Coronary artery (tissue), 2 donors: ENCODE results near the gene TRAPPC5.
A peak's percentile ranks its signal among the peaks of the same experiment; 100 is the strongest.

Experiments used
- DNase-seq: peaks from one replicate; pipeline ENCODE4 v3.0.0-alpha.2; 2017; ENCODE audit warnings: low spot score
- H3K27ac ChIP-seq, 2 donors: fragments of 200-600 bp; sonication (generic); one replicate each; pipeline ENCODE4 v1.5.1; 2016 to 2019
- H3K4me3 ChIP-seq: fragments of 200-600 bp; sonication (generic); 2 replicates; pipeline ENCODE4 v1.5.1; 2016; ENCODE audit warnings: mild to moderate bottlenecking, moderate library complexity
- TF ChIP-seq, protein P1 (sequence below): fragments of 200-600 bp; sonication (generic); IDR thresholded peaks from one replicate; pipeline ENCODE4 v1.5.1; 2019; ENCODE audit warnings: antibody characterized with exemption

TRAPPC5 gene

DNA sequence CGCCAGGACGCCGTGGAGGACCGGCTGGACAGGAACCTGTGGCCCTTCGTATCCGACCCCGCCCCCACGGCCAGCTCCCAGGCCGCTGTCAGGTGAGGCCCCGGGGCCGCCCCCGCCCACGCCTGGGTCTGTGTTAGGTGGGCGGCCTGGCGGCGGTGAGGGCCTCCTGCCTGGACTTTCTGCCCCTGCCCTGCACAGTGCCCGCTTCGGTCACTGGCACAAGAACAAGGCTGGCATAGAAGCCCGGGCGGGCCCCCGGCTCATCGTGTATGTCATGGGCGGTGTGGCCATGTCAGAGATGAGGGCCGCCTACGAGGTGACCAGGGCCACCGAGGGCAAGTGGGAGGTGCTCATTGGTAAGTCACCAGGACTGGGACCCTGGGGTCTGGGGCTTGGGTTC is 33.5 kb upstream of the TRAPPC5 start:
- TF ChIP-seq, protein P1, sequence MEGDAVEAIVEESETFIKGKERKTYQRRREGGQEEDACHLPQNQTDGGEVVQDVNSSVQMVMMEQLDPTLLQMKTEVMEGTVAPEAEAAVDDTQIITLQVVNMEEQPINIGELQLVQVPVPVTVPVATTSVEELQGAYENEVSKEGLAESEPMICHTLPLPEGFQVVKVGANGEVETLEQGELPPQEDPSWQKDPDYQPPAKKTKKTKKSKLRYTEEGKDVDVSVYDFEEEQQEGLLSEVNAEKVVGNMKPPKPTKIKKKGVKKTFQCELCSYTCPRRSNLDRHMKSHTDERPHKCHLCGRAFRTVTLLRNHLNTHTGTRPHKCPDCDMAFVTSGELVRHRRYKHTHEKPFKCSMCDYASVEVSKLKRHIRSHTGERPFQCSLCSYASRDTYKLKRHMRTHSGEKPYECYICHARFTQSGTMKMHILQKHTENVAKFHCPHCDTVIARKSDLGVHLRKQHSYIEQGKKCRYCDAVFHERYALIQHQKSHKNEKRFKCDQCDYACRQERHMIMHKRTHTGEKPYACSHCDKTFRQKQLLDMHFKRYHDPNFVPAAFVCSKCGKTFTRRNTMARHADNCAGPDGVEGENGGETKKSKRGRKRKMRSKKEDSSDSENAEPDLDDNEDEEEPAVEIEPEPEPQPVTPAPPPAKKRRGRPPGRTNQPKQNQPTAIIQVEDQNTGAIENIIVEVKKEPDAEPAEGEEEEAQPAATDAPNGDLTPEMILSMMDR: no peak
- no peak for DNase-seq
- Histone ChIP-seq H3K4me3 (no peak overlapping the region), H3K27ac (no peak overlapping the region)

DNA sequence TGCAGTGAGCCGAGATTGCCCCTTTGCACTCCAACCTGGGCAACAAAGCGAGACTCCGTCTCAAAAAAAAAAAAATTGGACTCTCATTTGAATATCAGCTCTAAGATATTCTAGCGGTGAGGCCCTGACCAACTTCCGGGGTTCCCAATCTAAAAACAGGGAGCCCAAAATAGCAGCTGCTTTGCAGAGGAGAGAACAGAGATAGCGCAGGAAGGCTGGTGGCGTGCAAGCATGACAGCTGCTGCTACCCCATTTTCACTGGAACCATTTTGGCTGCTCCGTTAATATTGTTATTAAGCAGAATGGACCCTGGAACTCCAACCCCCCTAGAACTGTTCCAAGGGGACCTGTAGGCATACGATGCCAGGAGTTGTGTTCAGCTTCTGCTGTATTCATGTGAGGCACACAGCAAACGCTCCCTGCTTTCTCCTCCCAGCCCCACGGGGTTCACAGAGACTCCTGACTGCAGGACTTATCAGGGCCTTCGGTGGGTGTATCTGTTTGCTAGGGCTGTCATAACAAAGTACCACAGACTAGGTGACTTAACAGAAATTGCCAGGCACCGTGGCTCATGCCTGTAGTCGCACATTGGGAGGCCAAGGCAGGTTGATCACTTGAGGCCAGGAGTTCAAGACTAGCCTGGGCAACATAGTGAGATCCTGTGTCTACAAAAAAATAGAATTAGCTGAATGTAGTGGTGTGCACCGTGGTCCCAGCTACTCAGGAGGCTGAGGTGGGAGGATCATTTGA is 32.2 kb upstream of the TRAPPC5 start:
- TF ChIP-seq, protein P1: no peak
- Histone ChIP-seq H3K27ac (no peak overlapping the region), H3K4me3 (no peak overlapping the region)
- no peak for DNase-seq

DNA sequence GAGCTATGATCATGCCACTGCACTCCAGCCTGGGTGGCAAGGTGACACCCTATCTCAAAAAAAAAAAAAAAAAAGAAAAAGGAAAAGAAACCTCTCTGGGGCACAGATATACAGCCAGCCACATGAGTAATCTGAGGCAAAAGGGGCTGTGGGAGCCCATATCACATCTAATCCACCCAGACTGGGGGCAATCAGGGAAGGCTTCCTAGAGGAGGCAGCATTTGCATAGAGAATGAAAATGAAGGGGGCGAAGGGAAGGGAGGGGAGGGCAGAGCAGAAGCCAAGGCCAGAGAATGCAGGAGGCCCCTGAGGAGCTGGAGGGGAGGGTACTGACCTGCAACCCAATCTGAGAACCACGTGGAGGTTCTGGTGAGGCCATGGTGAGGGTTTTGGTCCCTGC is 30.5 kb upstream of the TRAPPC5 start:
- TF ChIP-seq, protein P1: no peak
- no peak overlapping the region for H3K4me3 ChIP-seq
- DNase-seq: no peak
- H3K27ac ChIP-seq: no peak overlapping the region

DNA sequence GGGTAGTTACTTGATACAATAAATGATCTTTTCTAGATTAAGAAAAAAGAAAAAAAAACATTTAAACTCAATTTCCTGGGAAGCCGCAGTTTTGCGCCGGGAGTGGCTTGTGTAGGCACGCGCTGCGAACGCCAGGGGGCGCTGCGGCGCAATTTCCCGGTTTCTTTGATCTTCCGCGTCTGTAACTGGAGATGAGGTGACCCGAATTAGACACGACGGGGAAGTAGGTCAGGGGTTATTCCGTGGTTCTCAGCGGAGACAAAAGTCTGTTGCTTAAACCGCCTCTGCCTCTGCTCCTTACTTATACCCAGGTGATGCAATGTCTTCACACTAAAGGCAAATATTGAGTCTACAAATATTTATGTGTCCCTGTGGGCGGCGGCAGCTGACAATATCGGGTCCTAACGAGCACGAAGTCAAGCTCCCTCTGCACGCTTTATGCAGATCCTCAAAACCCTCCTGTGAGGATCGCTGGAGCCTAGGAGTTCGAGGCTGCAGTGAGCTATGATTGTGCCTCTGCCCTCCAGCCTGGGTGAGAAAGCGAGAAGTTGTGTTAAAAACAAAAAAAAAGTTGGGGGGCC is 28.5 kb upstream of the TRAPPC5 start:
- TF ChIP-seq, protein P1: peak; percentile 95
- DNase-seq: peak; percentile 83
- peak overlapping the region; percentile 57 for H3K4me3 ChIP-seq
- H3K27ac ChIP-seq: no peak overlapping the region

DNA sequence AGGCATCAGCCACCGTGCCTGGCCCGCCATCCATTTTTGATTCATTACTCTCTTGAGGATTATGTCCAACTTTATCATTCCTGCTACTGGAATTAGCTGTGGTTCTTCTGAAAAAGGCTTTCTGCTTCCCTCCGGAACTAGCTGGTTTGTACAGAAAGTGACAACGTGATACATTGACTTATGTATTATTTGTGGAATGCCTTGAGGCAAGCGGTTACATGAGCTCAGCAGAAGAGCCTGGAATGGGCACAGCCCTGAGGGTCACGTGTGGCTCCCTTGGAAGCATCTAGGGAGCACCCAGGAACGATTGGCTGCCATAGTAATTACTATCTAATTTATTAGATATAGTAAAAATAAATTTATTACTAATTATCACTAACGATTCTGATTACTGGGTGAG is 26.2 kb upstream of the TRAPPC5 start:
- TF ChIP-seq, protein P1: no peak
- DNase-seq: no peak
- H3K4me3 ChIP-seq: no peak overlapping the region
- no peak overlapping the region for H3K27ac ChIP-seq

DNA sequence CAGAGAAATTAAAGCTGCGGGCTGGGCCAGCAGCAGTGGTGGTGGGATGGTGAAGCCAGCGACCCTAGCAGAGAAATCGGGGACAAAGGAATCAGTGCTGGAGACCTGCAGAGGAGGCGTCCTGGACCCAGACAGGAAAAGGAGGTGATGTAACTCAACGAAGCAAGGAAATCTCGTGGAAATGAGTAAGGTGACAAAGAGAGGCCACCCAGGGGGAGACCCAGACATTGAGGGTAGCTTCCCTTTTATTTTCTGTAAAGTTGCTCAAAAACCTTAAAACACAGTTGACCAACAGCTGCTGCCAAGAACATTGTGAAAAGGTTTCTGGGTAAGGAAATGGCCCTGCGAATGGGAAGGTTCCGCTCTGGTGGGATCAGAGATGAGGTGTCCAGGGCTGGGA is 25.1 kb upstream of the TRAPPC5 start:
- TF ChIP-seq, protein P1: no peak
- DNase-seq: no peak
- H3K4me3 ChIP-seq: no peak overlapping the region
- H3K27ac ChIP-seq: no peak overlapping the region

DNA sequence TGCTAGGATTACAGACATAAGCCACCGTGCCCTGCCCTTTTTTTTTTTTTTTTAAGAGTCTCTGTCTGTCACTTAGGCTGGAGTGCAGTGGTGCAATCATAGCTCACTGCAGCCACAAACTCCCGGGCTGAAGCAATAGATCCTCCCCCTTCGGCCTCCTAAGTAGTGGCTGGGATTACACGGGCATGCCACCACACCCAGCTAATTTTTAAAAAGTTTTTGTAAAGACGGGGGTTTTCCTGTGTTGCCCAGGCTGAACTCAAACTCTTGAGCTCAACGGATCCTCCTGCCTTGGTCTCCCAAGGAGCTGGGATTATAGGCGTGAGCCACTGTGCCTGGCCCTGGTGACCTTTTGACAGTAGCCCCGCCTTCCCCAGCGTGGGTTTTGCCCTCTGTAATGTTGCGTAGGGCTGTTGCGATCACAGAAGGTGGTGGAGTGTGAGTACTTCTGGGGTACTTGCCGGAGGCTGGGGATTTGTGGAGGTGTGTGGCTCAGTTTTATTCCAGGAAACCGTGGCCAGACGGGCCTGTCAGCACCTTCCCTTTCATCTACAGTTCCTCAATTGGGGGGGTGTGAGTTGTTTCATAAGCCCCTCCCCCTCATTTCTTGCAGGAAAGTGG is 23.4 kb upstream of the TRAPPC5 start:
- H3K4me3 ChIP-seq: no peak overlapping the region
- no peak overlapping the region for H3K27ac ChIP-seq
- DNase-seq: no peak
- TF ChIP-seq, protein P1: no peak
